Measurements from ENCODE around the gene CREB3. TPM values are rescaled to one million over a fixed set of nuclear protein-coding genes. Genes with fewer than 3 reads are reported as not detected.

Gene CREB3
- polyA plus RNA-seq, 1 experiment: 51.1 TPM

GRCh38 chr9:35740243-35740642, 7.8 kb downstream of the CREB3 start:
- Histone ChIP-seq H3K27ac (ENCODE audit: low read depth, low read length) (peak overlapping the region; percentile 11), H3K4me3 (ENCODE audit: low read depth, low read length) (no peak overlapping the region), H3K9me3 (ENCODE audit: control insufficient read depth, insufficient read depth, low read length) (no peaks in the 10 kb centered on the region), H3K27me3 (ENCODE audit: control insufficient read depth, insufficient read depth, low read length) (no peaks in the 10 kb centered on the region)
- no peak for DNase-seq (ENCODE audit: low read depth, low spot score)
- CTCF ChIA-PET: interaction anchor here (0.9 to 1.5 kb wide), 2 partner anchors 12 to 44 kb away, joined by 3 read pairs; no protein-coding TSS in a partner anchor
- POLR2A ChIA-PET: interaction anchor here (1.0 to 1.6 kb wide), 2 partner anchors 8 to 12 kb away, joined by 3 to 7 read pairs; partner anchors contain the start of genes CREB3 and TLN1
- no peak for TF ChIP-seq CTCF (IDR thresholded peaks at IDR 0.05; ENCODE audit: low read depth, low read length)

- ChIA-PET POLR2A (interaction anchor here (0.7 to 1.6 kb wide), 2 partner anchors 9 to 55 kb away, joined by 6 to 7 read pairs; partner anchors contain the start of genes CREB3 and TLN1), CTCF (interaction anchor here (0.6 kb wide), 1 partner anchor 8 kb away, joined by 3 read pairs; no protein-coding TSS in a partner anchor)
- H3K4me3 ChIP-seq (ENCODE audit: low read depth, low read length): no peak overlapping the region
- no peak for DNase-seq (ENCODE audit: low read depth, low spot score)
- H3K9me3 ChIP-seq (ENCODE audit: control insufficient read depth, insufficient read depth, low read length): no peaks in the 10 kb centered on the region
- no peak overlapping the region for H3K27ac ChIP-seq (ENCODE audit: low read depth, low read length)
- no peaks in the 10 kb centered on the region for H3K27me3 ChIP-seq (ENCODE audit: control insufficient read depth, insufficient read depth, low read length)
- TF ChIP-seq CTCF (IDR thresholded peaks at IDR 0.05; ENCODE audit: low read depth, low read length): no peak
Observed at GRCh38 chr9:35741740-35742139, 9.3 kb downstream of the CREB3 start.

GRCh38 chr9:35743452-35743851, 11.0 kb downstream of the CREB3 start:
- ChIA-PET CTCF (no interaction called here), POLR2A (interaction anchor here (1.0 kb wide), 1 partner anchor 16 kb away, joined by 3 read pairs; no protein-coding TSS in a partner anchor)
- H3K27me3 ChIP-seq (ENCODE audit: control insufficient read depth, insufficient read depth, low read length): no peaks in the 10 kb centered on the region
- TF ChIP-seq CTCF (IDR thresholded peaks at IDR 0.05; ENCODE audit: low read depth, low read length): no peak
- no peak overlapping the region for H3K27ac ChIP-seq (ENCODE audit: low read depth, low read length)
- no peaks in the 10 kb centered on the region for H3K9me3 ChIP-seq (ENCODE audit: control insufficient read depth, insufficient read depth, low read length)
- H3K4me3 ChIP-seq (ENCODE audit: low read depth, low read length): no peak overlapping the region
- no peak for DNase-seq (ENCODE audit: low read depth, low spot score)

- CTCF ChIA-PET: interaction anchor here (0.6 kb wide), 1 partner anchor 13 kb away, joined by 4 read pairs; no protein-coding TSS in a partner anchor
- Histone ChIP-seq H3K27me3 (ENCODE audit: control insufficient read depth, insufficient read depth, low read length) (no peaks in the 10 kb centered on the region), H3K4me3 (ENCODE audit: low read depth, low read length) (no peak overlapping the region), H3K27ac (ENCODE audit: low read depth, low read length) (no peak overlapping the region), H3K9me3 (ENCODE audit: control insufficient read depth, insufficient read depth, low read length) (no peaks in the 10 kb centered on the region)
- no peak for DNase-seq (ENCODE audit: low read depth, low spot score)
- TF ChIP-seq CTCF (IDR thresholded peaks at IDR 0.05; ENCODE audit: low read depth, low read length): no peak
- POLR2A ChIA-PET: interaction anchor here (1.0 to 1.1 kb wide), 2 partner anchors 16 to 68 kb away, joined by 3 read pairs; partner anchors contain the start of gene SPAG8
Observed at GRCh38 chr9:35743880-35744518, 11.5 kb downstream of the CREB3 start.

GRCh38 chr9:35745569-35745968, 13.1 kb downstream of the CREB3 start:
- ChIA-PET POLR2A (no interaction called here), CTCF (interaction anchor here (0.6 to 5.4 kb wide), 5 partner anchors 10 to 142 kb away, joined by 3 to 46 read pairs (median 4); no protein-coding TSS in a partner anchor)
- H3K27ac ChIP-seq (ENCODE audit: low read depth, low read length): no peak overlapping the region

More at GRCh38 chr9:35745569-35745968, 13.1 kb downstream of the CREB3 start:
- peaks cover 3% of the 10 kb centered on the region; the same call in 1 of the 2 replicates for H3K9me3 ChIP-seq (ENCODE audit: control insufficient read depth, insufficient read depth, low read length)
- TF ChIP-seq CTCF (IDR thresholded peaks at IDR 0.05; ENCODE audit: low read depth, low read length): no peak
- DNase-seq (ENCODE audit: low read depth, low spot score): no peak
- H3K4me3 ChIP-seq (ENCODE audit: low read depth, low read length): no peak overlapping the region; the same call in 1 of the 2 replicates
- H3K27me3 ChIP-seq (ENCODE audit: control insufficient read depth, insufficient read depth, low read length): no peaks in the 10 kb centered on the region
